GM21576 (cell line): ENCODE measurements around the gene FADS2.

Source experiments
- ATAC-seq: cut with Tn5 transposase; IDR thresholded peaks from one replicate; pipeline ENCODE4 v1.9.1; 2021; ENCODE audit warnings: mild to moderate bottlenecking, moderate library complexity; ENCODE audit not compliant: unreplicated experiment

FADS2 gene

DNA sequence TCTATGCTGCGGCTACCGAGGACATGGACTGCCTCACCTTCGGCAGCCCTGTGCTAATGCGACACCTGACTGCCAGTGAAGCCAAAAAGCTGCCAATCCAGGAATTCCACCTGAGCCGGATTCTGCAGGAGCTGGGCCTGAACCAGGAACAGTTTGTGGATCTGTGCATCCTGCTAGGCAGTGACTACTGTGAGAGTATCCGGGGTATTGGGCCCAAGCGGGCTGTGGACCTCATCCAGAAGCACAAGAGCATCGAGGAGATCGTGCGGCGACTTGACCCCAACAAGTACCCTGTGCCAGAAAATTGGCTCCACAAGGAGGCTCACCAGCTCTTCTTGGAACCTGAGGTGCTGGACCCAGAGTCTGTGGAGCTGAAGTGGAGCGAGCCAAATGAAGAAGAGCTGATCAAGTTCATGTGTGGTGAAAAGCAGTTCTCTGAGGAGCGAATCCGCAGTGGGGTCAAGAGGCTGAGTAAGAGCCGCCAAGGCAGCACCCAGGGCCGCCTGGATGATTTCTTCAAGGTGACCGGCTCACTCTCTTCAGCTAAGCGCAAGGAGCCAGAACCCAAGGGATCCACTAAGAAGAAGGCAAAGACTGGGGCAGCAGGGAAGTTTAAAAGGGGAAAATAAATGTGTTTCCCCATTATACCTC, 32.1 kb upstream of the FADS2 start:
- no peak for ATAC-seq

- no peak for ATAC-seq
Observed at GRCh38 chr11:61797263-61797944, 30.7 kb upstream of the FADS2 start.

GRCh38 chr11:61799665-61800284, 28.3 kb upstream of the FADS2 start:
- no peak for ATAC-seq

GRCh38 chr11:61800331-61801281, 27.5 kb upstream of the FADS2 start:
- ATAC-seq, result no peak

DNA sequence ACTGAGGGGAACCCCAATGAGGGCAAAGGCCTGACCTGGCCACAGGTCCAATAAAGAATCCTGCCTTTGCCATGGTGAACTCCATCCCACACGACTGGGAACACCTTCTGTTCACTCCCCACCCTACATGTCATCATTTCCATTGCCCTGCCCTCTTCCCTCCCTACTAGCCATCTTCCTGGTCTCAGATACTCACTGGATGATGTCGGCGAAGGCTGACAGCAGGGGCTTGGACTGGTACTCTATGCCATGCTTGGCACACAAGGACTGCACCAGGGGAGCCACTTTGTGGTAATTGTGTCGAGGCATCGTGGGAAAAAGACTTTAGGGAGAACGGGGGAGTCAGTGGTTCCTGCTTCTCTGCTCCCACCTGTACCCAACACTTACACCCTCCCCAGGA, 25.5 kb upstream of the FADS2 start:
- ATAC-seq, result no peak

DNA sequence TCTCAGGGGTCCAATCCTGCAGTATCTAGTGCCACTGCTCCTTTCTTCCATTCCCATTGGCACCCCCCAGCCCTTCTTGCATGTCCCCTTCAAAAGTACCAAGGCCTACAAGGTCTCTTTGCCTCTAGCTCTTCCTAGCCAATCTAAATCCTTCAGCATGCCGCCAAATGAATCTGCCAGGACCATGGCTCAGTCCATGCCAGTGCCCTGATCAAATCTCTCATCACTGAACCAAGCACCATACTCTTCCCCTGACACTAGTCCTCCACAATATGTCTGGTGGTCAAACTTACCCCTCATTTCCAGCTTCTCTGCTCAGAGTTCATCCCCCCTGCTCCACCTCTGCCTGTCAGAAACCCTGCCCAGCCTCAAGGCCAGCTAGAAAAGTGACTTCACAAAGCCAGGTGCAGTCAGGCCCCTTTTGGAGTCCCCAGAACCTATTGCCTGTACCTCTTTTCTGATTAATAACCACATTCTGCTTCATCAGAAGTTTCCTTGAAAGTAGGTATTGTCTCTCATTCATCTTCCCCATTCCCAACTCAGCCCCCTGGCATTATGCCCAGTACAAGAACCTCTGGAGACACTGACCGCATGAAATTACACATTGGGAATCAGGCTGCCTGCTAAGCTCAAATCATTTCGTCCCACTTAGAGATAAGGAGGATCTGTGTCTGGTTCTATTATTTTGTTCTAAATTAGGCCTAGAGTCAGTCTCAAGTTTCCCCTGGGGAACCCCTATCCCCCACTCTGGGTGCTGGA, 24.0 kb upstream of the FADS2 start:
- no peak for ATAC-seq

- ATAC-seq, result no peak
Observed at GRCh38 chr11:61805146-61805545, 23.0 kb upstream of the FADS2 start.

DNA sequence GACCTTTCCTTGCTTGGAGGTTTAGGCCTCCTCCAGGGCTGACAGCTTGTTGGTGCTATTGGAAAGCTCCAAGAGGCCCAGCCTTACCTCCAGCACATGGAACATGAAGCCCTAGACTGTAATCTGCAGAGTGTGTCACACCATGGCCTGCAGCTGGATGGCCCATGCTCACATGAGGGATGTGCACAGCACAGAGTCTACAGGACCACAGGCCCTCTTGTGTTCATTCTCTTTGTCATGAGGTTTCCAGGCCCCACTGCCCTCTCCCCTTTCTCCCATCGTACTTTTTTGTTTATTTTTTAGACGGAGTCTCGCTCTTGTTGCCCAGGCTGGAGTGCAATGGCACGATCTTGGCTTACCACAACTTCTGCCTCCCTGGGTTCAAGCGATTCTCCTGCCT, 21.3 kb upstream of the FADS2 start:
- ATAC-seq, result no peak

DNA sequence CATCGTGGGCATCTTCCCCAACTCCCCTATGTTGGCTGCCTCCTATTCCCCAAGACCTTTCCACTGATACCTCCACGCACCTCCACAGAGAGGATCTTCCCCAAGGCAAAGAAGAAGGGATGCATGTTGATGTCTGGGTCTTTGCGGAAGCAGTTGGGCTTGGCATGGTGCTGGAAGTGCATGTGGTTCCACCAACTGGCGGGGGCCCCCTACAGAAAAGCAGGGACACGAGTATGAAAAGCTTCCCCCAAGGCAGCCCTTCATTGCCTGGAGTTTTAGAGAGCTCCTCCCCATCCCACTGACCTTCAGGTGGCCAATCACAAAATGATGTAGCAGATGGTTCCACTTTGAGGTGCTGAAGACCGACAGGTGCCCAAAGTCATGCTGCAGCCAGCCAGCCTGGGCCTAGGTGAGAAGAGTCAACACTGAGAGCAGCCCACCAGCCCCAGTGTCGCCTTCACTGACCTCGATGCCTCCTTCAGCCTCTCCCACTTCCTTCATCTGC, 17.4 kb upstream of the FADS2 start:
- no peak for ATAC-seq

- ATAC-seq, result no peak
Observed at GRCh38 chr11:61811831-61812230, 16.3 kb upstream of the FADS2 start.

GRCh38 chr11:61812736-61813411, 15.2 kb upstream of the FADS2 start:
- ATAC-seq, result no peak

DNA sequence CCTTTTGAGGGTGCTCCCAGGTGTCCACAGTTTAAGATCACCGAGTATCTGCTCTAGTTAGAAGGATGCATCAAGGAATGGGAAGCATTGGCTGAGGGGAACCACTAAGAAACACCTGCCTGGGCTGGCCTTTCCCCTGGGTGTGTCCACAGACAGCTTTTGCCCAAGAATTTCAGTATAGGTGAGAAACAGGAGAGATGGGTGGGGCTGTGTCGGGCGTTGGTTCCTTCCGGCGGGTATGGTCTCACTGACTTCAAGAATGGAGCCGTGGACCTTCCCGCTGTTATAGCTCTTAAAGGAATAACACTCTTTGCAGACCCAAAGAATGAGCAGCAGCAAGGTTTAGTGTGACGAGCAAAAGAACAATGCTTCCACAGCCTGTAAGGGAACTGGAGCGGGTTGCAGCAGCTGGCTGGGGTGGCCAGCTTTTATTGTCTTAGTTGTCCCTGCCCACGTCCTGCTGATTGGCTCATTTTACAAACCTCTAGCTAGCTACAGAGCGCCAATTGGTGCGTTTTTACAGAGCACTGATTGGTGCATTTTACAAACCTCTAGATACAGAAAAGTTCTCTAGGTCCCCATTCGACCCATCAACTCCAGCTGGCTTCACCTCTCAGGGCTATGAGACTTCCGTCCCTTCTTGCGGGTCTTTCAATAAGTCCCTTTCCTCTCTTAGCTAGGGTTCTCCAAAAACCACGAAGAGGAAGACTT, 13.7 kb upstream of the FADS2 start:
- ATAC-seq, result no peak

GRCh38 chr11:61814958-61815789, 12.9 kb upstream of the FADS2 start:
- ATAC-seq, result peak; percentile 52

DNA sequence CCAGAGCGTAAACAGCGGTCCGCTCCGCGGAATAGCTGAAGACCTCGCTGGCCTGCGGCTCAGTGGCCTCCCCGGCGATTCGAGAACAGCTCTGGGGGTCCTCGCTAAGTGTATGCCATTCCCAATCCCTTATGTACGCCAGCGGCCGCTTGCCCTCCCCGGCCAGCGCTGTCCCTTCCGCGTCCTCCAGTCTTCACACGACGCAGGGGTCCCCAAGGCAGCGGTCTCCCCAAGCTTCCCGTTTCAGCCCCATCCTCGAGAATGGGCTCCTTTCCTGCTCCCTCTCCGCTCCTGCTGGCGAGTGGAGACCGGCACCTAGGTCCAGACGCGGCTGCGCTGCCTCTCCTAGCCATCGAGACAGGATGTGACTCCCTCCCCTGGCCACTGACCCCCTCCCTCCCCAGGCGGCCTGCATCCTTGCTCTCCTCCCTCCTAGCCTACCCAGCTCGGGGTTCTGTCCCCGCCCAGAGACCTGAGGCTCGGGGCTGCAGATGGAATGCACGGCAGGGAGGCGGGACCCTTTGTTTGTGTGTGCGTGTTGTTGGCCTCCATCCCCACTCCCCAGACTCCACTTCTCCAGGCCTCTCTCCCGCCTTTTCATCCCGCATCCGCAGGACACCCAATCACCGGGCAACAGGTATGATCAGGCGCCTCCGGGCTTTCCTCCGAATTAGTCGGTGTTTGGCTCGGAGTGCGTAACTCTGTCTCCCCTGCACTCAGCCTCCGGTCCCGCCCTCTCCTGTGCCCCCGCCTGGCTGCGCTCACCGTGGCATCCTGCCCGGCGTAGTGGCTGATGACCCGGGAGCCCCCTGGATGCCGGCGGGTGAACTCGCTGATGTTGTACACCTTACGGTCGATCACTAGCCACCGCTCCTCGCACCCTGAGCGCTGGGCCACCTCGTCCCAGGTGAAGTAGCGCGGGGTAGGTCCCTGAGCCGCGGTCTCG, 12.0 kb upstream of the FADS2 start:
- peak; percentile 27 for ATAC-seq

DNA sequence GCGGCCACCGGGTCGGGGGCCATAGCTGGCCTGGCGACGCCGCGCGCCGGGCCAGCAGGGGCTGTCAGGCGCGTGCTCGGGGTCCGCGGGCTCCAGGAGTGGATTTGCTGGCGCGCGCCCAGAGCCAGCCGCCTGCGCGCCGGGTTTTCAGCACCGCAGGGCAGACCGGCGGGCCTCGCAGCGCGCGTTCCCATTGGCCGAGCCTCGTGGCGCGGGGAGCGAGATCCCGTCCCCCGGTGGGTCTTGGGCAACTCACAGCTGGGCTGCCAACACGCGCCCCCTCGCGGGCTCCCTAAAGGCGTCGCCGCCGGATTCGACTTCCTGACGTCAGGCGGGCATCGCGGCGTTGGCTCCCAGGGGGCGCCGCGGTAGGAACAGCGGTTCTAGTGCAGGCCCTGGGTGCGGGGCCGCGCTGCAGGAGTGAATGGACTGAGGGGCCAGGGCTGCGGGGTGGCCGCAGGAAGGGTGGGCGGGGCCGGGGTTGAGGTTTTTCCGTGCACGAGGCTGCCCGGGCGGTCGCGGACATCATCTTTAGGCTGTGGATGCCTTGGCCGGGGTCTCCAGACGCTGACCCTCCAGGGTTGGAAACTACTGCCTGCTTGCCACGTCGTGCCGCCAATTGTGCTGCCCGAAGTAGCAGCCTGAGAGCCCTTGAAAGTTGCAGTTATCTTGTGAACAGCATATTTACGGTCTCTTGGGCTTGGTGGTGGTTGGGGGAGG, 11.2 kb upstream of the FADS2 start, which contains the start of gene FADS1:
Gene FADS1, minus strand, starts transcription at position 268 of the 720 bp plus-strand sequence. Its CDS starts 74 bp downstream, at position 194.
- peak; percentile 45 for ATAC-seq

DNA sequence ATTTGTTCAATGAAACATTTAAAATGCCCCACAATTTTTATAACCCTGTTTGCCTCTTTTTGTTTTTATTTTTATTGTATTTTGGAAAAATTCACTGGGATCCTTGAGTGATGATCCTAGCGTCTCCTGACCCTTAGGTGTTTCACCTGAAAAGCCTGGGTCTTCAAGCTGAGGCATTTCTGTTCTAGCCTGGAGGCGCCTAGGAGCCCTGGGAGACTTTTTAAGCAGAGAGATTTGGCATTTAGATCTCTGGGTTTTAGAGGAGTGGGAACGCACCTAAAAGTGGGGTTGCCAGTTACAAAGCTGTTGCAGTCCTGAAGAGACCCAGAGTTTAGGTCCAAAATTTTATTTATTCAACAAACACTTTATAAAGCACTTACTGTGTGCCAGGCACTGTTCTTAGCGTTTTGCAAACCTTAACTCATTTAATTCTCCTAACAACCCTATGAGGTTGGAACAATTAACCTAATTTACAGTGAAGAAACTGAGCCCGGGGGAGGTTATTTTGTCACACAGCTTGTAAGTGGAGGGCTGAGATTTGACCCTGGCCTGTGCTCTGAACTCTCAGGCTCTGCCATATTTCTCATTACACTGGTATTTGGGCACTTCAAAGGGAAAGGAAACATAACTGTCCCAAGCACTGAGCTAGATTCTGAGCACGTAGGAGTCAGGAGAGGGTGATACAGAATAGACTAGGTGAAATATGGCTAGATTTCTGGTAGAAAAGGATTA, 10.5 kb upstream of the FADS2 start:
- ATAC-seq, result no peak
